HG03460 (cell line): ENCODE results near the gene TMSB15B.
"Not testable (repeated sequence)": the region's sequence is repeated elsewhere in the genome, so short reads cannot be mapped to it uniquely, and the experiment has no call there.

Source experiments
- ATAC-seq: cut with Tn5 transposase; IDR thresholded peaks from one replicate; pipeline ENCODE4 v1.9.1; 2021; ENCODE audit not compliant: unreplicated experiment

Gene TMSB15B

DNA sequence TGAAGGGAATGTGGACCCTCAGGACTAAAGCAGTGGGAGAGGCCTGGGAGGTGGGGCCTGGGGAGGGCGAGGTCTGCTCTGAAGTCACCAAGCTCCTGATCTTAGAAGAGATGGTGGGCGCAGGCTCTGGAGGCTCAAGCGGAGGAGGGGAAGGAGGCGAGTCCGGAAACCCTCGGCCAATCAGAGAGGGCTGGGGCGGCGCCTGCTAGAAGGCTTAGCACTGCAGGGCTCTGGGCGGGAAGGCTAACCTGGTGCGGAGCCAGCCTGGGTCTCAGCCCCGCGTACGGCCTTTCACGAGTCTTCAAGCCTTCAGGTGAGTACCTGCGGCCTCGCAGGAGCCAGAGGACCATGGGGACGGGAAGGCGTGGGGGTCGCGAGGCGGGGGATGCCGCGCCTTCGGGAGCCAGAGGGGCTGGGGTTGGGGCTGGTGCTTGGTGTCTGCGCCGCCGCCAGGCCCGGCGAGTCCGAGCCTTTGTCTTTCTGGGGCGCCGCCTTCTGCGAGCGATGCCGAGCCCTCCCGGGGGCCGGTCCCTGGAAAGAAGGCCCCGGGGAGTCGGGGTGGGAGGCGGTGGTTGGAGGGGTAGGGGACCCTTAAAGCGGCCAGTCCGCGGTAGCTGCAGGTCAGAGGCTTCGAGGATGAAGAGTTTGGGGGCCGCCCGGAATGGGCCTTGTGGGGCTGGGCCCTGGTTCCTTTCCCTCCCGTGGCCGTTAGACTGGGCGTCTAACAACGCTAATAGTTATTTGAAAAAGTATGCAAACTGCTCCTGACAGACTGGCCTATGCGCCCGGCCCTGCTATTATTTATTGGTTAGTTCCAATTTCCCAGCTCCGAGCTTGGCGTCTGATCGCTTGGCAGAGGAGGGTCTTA is at the start of gene TMSB15B:
TMSB15B (plus strand) TSS at position 217 of the 868 bp plus-strand sequence.
- peak; percentile 99 for ATAC-seq

DNA sequence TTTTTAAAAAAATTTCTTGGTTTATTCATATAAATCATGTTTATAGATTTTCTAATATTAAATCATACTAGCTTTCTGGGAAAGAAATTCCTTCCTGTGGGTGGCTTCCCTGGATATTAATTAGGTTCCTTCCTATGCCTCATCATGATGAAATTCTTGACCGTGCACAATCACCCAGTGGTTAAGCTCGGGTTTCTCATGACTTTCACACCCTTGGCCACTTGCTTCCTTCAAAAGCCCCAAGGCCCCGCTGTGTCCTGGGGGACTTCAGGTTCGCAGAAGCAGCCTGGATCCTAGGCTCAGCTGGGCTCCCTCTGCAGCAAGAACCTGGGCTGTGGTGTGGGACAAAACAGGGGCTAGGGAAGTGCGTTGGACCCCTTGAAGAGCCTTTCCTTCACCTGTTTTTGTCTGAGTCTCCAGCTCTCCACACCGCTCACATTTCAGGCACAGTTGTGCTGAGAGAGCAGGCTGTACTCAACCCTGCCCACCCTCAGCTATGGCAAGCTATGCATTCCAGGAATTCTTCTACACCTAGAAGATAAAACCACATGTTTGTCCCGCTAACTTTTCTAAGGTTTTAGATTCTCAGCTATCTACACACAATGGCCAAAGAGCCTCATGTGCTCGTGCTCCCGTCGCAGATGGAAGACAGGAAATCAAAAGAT is 48.9 kb upstream of the TMSB15B start:
- ATAC-seq: no peak

DNA sequence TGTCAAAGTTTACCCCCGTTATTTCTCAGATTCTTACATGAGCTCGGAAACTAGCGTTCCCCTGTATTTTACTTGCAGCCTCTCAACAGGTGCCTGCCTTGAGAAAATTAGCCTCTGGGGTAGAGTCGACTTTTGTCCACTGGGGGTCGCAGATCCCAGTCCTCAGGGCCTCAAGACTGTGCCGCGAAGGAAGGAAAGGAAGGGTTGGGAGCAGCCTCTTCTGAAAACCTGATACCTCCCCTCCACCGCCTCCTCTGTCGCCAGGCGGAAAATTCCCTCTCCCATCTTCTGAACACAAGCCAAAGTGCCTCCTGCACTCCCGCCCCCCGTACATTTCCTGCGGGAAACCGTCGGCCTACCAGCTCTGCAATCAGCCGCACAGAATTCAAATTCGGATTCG is 44.4 kb upstream of the TMSB15B start:
- ATAC-seq: peak; percentile 34

GRCh38 chrX:103918571-103919269 is 43.7 kb upstream of the TMSB15B start:
- peak; percentile 56 for ATAC-seq

DNA sequence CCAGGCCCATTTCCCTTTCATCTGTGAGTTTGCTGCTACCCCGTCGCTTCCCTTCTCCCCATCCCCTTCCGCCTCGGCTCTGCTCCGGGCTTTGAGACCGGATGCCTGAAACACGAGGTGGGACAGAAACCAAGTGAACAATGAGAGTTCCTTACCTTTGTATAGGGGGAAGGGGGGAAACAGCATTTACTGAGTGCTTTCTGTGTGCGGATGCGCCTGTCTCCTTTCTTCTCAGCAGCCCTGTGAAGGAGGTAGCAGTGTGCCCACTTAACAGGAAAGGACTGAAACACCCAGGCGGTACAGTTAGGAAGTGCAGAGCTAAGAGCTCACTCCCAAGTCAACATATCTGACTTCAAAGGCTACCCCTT is 43.2 kb upstream of the TMSB15B start:
- peak; percentile 62 for ATAC-seq

DNA sequence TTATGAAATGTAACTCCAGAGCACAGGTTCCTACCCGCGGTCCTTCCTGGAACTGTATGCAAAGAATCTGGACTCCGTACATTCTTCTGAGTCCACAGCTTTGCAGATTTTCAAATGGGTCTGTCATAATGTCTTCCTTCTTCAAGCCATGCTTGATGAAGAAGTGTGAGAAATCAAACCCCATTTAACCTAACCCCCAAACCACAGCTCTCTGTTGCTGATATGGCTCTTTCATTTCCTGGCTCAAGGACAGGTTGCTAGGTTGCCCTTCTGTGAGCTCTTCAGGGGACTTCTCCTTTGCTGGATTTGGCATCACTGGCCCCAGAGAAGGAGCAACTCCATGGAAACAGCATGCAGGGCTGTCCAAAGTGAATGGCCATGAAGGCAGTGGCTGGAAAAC is 41.9 kb upstream of the TMSB15B start:
- ATAC-seq: peak; percentile 43

GRCh38 chrX:103927030-103927429 is 35.4 kb upstream of the TMSB15B start:
- peak; percentile 73 for ATAC-seq

DNA sequence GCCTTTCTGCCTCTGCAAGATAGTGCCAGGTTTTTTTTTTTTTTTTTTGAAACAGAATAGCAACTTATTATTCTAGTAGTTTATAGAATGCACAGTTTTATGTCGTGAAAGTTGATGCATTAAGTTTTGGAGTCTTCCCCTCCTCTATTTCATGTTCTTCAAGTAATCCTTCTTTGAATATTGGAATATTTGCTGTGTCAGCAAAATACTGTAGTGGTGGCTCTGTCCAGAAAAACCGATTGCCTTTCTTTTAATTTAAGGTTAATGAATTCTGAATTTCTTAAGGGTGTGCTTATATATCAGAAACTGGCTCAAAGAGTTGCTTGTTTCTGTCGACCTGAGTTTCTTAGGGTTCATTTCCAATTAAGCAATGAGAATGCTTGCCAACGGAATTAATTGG is 34.8 kb upstream of the TMSB15B start:
- ATAC-seq: no peak

DNA sequence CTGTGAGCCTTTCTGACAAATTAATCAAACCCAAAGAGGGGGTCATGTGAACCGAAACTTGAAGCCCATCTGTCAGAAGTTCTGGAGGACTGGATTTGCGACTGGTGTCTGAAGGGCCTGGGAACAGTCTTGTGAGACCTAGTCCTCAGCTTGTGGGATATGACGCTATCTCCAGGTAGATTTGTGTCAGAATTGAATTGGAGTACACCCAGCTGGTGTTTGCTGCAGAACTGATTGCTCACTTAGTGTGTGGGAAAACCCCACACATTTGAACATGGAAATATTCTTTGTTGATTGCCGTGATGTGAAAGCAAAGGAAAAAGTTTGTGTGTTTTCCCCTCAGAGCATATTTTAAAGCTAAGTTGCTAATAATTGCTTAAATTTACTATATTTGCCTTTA is 30.3 kb upstream of the TMSB15B start:
- peak; percentile 67 for ATAC-seq

DNA sequence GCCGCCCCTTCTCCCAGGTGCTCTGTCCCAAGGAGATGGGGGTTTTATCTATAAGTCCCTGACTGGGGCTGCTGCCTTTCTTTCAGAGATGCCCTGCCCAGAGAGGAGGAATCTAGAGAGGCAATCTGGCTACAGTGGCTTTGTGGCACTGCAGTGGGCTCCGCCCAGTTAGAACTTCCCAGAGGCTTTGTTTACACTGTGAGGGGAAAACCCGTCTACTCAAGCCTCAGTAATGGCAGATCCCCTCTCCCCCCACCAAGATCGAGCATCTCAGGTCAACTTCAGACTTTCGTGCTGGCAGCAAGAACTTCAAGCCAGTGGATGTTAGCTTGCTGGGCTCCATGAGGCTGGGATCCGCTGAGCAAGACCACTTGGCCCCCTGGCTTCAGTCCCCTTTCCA is 22.2 kb upstream of the TMSB15B start:
- not testable (repeated sequence) for ATAC-seq

DNA sequence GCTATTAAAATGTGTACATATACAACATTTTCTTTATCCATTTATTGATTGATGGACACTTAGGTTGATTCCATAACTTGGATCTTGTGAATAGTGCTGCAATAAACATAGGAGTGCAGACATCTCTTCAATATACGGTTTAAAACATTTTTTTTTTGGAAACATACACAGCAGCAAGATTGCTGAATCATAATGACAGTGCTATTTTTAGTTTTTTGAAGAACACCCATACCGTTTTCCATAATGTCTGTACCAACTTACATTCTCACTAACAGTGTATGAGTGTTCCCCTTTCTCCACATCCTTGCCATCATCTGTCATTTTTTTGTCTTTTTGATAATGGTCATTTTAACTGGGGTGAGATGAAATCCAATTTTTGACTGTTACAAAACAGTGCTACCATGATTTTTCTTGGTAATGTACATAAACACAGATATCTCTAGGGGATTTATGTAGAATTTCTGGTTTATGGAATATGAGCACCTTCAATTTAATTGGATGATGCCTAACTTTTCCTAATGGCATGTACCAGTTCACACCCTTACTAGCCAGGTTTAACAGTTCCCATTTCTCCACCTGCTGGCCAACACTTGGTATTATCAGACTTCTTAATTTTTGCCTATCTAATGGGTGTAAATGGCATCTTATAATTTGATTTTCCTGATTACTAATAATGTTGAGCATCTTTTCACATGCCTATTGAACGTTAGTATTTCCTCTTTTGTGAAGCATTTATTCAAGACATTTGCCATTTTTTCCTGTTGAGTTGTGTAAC is 21.0 kb upstream of the TMSB15B start:
- no peak for ATAC-seq

GRCh38 chrX:103949506-103949905 is 12.9 kb upstream of the TMSB15B start:
- no peak for ATAC-seq

- ATAC-seq: no peak
Measured at GRCh38 chrX:103953353-103953752, 9.1 kb upstream of the TMSB15B start.

- no peak for ATAC-seq
Measured at GRCh38 chrX:103954259-103954658, 8.2 kb upstream of the TMSB15B start.

DNA sequence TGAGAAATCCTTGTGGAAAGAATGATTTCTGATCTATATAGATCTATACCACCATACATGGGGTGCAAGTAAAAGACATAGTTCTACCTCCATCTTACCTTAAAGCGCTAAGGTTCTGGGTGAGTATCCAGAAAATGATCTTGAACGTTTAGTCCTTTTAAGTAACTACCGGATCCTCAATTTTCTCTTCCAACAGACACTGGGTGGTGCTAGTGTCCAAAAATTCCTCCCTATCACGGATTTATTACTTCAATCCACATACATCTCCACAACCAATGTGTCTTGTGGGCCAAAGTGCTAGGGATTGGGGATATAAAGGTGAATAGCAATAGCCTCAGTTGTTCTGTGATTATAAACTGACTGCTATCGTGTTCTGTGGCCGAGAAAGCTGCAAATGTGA is 1.8 kb upstream of the TMSB15B start:
- ATAC-seq: not testable (repeated sequence)

GRCh38 chrX:103983508-103983907 is 21.1 kb downstream of the TMSB15B start:
- ATAC-seq: not testable (repeated sequence)

- ATAC-seq: peak; percentile 93
Measured at GRCh38 chrX:103999234-103999633, 36.8 kb downstream of the TMSB15B start.

- ATAC-seq: no peak
Measured at GRCh38 chrX:104008831-104009230, 46.4 kb downstream of the TMSB15B start.

DNA sequence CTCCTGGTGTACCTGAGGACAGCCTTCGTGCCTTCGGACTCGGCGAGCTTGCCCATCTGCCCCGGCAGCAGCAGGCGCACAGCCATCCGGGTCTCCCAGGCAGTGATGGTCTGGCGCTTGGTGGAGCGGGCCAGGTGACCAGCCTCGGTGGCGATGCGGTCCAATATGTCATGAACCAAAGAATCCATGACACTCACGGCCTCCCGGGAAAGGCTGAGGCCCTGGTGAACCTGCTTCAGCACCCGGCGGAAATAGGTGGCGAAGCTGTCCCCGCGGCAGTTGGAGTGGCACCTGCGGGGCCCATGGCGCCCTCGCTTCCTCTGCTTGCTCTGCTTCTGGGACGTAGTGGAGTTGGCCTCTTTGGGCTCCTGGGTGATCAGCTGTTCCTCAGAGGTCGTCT is 50.7 kb downstream of the TMSB15B start:
- ATAC-seq: no peak

DNA sequence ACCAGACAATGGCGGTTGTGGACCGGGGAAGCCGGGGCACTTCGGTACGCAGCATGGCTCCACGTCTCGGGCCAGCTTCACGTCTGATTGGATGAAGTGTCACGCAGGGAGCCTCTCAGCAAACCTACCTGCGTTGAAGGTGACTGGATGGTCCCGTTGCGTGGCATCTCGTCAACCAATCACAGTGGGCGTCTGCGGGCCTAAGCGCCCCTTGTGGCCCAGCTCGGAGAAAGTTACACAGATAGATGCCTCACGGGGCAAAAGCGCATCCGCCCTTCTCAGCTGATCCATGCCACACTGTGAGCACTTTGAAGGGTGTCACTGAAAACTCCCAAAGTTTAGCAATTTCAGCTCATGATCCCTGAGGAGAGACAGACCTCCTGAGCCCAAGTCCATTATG is 51.2 kb downstream of the TMSB15B start, which contains the start of gene H2BW1:
H2BW1 (minus strand) TSS at position 103 of the 400 bp plus-strand sequence. CDS start 132 bp downstream, outside the sequence.
- ATAC-seq: no peak

GRCh38 chrX:104015576-104015975 is 53.1 kb downstream of the TMSB15B start:
- not testable (repeated sequence) for ATAC-seq
